ENCODE data around the gene MRPL58.

GRCh38 chr17:74987909-74988711, 24.4 kb upstream of the MRPL58 start:
- TF ChIP-seq CTCF (conservative IDR thresholded peaks at IDR 0.05 in 1 of 2, IDR thresholded peaks at IDR 0.05 in 1 of 2; ENCODE audit: extremely low read depth in 1 of 2, insufficient read depth in 1 of 2, low read depth in 1 of 2, low read length in 2 of 2) (peak in 1 of 2 donors; percentile 49), EZH2 (IDR thresholded peaks at IDR 0.05; ENCODE audit: borderline replicate concordance, low read length) (no peak)

All from mammary epithelial cell (primary cell).